AG08396 (cell line): Measurements from ENCODE around the gene CYB5D1.

Experiments used
- DNase-seq: peaks from one replicate; pipeline ENCODE4 v3.0.0; 2012; ENCODE audit warnings: low spot score, mixed read lengths

CYB5D1 gene

DNA sequence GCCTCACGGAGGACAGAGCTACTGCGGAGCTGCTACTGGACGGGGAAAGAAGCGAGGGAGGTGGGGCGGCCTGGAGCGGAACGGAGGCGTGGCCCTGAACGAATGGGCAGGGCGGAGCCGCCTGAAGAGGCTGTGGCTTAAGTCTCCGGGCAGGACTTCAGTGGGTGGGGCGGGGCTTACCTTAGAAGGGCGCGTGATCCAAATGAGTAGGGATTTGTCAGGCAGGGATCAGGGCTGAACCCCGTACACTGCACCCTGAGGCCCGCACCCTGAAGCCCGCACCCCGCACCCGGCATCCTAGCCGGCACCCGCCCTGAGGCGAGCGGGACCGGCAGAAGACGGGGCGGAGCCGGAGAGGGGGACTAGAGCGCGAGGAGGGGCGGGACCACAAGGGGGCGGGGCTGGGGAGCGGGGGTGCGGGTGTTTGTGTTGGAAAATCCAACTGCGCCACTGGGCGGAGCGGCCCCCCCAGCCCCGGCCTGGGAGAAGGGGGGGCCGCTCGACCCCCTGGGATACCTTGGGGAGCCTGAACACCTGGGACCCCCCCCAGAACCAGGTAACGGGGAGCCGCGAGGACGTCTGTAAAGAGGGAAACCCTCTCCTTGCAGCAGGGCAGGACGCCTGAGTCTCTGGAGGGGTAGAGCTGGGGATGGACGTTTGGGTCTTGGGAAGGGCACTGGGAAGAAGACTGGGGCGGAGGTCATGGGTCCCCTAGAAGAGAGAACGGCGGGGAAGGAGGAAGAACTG lies 23.8 kb upstream of the CYB5D1 start, which contains the start of gene KDM6B:
Gene KDM6B, plus strand, starts transcription at position 423 of the 747 bp plus-strand sequence. CDS start 11,338 bp downstream, outside the sequence.
- peak; percentile 93 for DNase-seq

DNA sequence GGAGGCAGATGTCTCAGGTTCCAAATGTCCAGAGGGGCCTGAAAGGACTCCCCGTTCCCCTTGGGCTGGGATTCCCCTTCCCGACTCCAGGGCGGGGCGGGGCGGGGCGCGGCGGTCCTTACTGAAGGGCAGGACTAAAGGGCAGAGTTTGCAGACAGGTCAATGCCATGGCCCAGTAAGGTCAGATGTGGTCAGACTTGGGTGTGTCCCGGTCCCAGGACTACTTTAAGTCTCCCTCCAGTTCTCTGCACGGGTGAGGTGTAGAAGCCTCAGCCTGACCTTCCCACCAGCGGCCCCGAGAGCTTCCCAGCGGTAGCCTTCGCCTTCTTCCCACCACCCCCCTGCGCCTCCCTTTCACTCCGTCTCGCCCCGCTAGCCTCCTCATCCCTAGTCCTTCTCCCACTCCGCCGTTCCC lies 23.3 kb upstream of the CYB5D1 start:
- DNase-seq, result peak; percentile 53

DNA sequence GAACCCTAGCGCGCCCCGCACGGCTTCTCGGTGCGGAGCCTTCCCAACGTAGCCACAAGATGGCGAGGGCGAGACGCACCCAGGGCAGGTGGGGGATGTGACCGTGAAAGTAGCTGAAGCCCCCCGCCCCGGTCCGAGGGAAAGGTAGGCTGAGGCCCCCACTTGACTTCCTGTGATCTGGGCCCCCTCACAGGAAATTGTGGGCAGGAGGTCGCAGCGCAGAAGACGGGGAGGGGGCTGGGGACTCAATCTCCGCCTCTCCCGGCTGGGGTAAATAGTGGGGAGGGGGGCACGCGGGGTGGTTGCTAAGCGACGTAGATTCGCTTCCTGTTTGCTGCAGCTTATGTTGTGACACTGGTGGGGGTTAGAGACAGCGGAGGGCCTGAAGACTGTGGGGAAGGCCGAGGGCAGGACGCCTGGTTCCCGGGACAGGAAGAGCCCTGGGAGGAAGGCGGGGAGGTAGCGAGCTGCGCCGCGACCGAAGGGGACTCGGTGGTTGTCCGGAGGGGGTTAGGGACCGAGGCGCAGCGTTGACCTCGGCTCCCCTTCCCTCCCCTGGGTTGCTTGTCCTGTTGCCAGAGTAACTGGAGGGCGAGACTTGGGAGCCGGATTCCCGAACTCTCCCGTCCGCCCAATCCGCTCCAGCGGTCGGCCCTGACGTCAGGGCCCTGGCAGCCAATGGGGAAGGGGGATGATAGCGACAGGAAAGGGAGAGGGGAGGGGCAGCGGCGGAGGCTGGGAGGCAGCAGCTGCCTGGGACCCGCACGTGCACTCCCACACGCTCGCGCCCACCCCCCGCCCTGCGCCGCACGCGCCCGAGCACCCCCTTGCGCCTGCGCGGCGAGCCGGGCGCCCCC lies 22.6 kb upstream of the CYB5D1 start:
- peak; percentile 97 for DNase-seq

DNA sequence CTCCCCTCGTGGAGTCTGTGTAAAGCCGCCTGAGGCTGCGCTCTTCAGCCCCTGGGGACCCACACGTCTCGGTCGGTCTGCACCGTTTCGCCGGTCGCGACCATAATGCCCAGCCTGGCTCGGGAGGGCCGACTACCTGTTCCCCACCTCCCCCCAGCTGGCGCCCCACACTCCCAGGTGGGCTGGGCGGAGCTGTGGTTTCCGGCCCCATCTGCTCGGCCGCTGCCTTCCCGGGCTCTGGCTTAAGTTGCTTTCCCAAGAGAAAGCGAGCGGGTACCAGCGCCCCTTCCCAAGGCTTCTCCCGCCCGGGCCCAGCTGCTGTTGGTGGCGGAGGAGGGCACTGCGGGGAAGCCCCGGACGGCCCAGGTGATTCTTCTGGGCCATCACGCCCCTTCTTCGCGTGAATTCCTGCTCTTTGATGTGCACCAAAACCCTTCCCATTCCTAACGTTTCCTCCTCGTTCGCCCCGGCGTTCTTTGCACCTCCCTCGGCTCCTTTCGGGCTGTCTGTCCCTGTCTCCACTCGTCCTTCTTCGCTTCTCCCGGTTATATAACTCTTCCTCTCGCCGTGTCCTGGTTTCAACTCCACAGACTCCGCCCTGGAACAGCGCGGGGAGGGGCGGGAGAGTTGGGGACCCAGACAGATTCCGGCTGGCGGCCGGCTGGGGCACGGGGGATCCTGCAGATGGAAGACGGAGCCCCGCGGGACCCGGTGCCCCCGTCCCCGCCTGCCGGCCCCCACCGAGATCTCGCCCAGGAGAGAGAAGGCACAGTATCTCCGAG lies 21.8 kb upstream of the CYB5D1 start:
- peak; percentile 55 for DNase-seq

DNA sequence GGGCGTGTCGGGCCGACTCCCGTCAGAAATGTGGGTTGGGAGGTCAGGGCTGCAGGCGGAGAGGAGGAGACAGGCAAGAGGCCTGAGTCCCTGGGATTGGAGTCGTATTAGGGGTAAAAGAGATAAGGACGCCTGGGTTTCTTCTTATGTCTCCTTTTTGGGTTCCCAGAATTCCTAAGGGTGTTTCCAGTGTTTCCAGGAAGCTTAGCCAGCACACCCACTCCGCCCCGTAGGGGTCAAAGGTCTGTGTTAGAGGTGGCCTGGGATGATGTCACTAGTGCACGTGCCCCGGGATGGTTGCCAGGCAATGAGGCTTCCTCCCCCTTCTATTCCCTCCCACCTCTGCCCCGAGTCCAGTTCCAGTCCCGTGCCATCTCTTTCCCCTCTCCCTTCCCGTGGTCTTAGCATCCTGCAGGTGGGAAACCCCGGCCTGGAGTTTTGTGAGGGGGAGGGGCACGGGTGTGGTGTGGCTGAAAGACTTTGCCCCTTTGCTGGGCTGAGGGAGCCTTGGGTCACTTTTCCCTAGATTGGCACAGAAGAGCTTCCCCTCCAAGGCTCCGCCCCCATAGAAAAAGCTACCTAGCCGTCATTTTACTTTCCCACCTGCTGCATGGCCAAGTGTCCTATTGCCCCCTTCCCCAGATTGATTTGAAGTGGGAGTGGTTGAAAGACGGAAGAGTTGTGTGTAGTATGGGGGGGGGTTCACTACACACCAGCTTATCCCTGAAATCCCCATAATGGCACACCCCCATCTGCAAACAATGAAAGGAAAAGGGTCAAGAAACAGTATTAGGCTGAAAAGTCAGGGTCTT lies 21.0 kb upstream of the CYB5D1 start:
- peak; percentile 86 for DNase-seq

DNA sequence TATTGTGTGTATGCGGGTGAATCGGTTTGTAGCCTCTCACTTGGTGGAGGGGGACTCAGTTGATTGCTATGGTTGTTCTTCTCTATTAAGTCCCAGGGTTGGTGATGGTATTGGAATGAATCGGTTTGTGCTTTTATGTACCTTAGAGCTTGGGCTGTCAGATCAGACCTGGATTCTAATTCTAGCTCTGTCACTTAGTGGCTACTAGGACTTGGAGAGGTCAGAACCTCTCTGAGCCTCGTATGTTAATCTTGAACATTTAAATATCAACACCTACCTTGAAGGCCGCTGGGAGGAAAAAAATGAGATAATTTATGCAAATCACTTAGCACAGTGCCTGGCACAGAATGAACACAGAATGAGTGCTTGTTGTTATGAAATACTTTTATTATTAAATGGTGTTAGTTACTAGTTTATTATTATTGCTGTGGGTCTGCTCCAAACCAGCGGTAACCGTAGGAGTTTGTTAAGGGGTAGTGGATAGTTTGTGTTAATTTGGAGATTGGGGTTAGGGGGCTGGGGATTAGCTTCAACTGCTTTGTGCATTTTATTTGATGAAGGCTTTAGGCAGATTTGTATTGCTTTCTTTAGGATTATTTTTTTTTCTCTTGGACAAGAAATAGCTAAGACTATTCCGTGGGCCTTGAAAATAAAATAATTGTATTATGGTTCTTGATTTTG lies 20.3 kb upstream of the CYB5D1 start:
- no peak for DNase-seq

DNA sequence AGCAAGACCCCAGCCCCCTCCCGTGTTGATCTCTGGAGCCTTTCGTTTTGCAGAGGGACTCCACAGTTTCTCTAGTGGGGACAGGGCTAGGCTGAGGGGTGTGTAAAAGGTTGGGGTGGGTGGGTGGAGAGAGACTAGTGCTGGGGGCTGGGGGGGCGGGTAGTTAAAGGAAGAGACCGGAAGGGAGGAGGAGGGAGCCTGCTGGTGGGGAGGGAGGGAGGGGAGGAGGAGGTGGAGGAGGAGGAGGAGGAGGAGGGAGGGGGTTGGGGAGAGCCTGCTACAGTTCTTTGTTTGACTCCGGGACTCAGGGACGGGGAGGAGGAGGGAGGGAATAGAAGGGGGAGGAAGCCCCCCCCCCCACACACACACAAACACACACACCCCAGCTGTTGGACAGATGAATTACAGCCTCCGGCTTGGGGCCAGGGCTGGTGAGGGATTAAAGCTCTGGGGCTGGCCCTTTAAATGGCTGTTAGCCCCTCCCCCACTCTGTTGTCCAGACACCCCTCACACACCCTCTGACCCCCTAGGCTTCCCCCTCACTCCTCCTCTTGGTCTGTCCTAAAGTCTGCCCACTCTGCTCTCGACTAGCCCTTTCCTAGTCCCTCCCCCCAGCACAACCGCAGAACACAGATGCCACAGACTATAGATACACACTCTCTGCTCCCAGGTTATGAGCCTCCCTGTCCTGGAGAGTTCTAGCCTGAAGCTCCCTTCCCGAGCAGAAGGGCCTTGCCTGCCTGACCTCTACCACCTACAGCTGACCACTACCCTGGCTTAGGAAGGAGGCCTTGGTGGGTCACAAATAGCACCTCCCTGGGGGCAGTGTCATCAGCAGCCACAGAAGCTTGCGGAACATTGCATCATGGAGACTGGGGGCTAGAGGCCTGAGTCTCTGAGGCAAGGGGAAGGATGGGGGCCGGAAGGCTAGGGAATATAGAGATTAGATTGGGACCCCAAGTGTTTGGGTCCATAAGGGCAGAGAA lies 19.4 kb upstream of the CYB5D1 start:
- peak; percentile 36 for DNase-seq

DNA sequence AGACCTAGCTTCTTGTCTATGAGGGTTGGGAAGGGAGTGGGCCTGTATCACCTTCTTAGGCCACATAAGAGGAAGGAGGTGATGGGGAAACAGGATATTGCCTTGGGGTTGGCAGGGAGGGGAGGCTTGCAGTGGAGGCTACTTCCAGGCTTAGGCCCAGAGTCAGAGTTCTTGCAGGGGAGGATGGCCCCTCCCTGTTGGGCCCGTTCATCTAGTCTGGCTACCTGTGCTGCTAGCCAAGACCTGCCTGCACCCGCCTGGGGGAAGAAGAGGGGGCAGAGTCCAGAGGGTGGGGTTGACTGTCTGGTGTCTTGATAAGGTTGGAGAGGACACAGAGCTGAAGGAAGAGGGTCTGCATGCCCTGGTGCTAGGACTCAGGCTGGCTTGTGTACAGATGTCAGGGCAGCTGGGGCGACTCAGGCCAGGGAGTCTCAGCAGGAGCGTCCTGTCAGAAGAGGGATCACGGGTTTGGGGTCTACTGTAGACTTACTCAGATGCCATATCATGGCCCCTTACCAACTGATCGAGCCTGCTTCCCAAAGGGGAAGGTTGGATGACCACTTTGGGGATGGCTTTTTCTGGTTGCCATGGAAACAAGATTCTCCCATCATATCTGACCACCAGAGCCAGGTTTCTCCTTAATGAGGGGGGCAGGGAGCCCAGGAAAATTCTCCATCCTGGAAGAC lies 18.5 kb upstream of the CYB5D1 start:
- DNase-seq, result no peak

DNA sequence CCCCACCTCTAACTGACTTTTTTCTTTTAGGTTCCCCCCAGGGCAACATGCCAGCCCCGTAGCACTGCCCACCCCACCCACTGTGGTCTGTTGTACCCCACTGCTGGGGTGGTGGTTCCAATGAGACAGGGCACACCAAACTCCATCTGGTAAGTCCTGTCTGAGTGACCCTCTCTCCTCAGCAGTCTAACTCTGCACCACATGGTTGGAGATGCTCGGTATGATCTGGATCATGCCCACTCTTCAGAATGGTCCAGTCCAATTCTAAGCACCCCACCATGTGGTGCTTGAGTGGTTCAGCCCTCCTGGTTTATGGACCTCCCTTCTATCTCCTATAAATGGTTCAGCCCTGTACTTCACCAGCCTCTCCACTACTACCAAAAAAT lies 17.9 kb upstream of the CYB5D1 start:
- no peak for DNase-seq

DNA sequence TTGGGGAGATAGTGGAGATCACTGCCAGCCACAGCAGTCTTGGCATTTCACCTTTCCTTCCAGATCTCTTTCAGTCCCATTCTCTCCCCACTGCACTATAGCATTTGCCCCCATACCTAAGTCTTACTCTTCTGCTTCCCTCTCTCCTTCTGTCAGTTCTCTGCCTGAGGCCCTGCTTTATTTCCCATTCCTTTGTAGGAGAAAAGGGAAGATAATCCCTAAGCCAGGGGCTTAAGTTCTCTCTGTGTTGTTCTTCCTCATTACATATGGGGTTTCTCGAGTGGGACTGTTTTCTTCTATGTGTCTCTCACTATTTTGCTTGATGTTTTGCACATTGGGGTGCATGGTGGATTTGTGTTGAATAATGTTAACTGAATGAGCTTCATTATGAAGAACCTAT lies 17.4 kb upstream of the CYB5D1 start:
- no peak for DNase-seq

DNA sequence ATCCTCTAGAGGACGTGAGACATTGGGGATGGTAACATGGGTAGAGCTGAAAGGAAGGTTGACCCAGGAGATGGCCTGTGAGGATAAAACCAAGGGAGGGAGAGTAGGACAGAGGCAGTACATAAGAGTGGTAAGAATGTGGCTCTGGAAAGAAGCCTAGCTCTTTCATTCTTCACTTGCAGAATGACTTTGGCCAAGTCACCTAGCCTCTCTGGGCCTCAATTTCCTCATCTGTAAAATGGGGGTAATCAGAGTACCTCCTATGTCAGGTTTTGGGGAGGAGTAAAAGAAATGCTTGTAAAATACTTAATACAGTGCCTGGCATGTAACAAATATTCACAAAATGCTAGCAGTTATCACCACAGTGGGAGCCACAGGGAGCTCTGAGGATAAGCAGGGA lies 16.9 kb upstream of the CYB5D1 start:
- DNase-seq, result no peak

DNA sequence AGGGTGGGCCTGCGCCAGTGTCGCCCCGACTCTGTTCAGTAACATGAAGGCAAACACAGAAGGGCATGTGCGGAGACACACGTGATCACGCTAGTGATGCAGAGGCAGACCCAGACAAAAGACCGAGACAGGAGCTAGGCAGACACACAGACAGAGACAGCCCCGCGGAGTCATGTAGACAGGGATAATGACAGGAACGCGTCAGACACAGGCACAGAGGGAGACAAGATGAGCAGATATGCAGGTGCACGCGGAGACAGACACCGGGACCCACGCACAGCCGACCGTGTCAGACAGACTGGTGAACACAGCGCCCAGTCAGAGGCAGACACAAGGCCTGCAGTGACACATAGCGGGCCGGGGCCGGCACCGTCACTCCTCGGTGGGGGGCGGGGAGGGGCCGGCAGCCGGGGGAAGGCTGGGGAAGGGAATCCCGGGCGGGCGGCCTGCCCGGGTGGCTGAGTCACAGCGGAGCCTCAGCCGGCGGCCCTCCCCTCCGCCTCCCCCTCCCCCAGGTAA lies 16.3 kb upstream of the CYB5D1 start:
- peak; percentile 91 for DNase-seq

DNA sequence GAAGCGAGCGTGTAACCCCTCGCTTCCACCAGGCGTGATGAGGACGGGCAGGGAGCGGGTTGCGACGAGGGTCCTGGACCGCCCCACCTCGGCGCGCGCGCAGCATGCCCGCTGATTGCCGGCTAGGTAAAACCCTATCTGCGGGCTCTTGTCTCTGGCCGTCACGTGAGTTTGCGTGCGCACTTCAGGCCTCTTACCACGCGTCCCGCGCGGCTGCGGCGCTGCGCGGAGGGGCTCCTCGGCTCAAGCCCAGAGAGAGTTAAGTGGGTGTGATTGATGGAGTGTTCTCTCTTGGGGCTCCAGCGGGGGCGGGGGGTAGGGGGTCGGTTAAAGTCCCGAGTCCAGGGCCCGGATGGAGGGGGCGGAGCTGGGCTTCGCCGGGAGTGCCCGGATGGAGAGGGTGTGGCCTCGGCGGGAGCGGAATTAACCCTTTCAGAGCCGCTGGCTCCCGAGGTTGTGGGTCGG lies 15.9 kb upstream of the CYB5D1 start:
- DNase-seq, result peak; percentile 88

DNA sequence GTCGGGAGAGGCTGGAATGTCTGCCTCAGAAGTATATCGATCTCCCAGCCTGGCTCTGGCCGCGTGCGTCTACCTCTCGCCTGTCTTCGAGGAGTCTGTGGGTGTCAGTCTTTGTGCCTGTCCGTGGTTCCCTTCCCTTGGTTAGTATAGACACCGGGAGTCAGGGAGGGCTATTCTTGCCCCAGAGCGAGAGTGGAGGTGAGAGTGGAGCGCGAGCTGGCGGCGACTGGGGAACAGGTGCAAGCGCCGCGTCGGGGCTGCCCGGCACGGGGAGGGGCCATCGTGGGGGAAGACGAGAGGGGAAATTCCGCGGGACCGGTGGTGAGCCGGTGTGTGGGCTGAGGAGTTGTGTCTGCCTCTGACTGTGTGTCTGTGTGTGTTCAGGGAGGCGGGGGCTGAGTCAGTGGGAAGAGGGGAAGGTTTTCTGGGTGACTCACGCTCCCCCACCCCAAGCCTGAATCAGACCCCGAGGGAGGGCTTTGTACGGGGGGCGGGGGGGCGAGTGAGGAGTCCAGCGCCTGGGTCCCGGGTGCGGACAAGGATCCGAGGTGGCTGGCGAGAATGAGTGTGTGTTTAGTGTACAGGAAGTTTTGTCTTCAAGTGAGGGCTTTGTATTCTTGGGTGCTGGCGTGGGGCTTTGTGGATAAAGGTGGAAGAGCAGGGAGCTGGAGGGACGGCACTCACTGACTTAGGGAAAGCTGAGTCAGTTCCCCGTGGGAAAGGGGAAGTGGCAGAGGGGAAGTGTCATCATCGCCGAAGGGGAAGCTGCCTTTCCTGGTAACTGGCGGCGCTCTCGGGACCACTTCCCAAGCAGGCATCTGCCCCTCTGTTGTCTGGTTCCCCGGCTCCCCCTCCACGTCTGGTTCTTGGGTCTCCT lies 15.2 kb upstream of the CYB5D1 start:
- DNase-seq, result peak; percentile 82

DNA sequence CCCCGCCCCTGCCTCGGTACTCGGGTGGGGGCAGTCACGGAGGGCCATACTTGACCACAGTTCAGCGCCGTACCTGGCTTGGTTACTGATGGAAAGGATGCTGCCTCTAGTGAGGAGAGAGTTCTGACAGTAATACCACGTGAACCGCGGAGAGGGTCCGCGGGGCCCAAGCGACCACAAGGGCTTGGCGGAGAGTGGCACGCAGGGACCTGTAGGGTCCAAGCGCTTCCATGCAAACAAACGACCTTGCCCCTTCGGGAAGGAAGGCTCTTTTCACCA lies 14.6 kb upstream of the CYB5D1 start:
- no peak for DNase-seq

DNA sequence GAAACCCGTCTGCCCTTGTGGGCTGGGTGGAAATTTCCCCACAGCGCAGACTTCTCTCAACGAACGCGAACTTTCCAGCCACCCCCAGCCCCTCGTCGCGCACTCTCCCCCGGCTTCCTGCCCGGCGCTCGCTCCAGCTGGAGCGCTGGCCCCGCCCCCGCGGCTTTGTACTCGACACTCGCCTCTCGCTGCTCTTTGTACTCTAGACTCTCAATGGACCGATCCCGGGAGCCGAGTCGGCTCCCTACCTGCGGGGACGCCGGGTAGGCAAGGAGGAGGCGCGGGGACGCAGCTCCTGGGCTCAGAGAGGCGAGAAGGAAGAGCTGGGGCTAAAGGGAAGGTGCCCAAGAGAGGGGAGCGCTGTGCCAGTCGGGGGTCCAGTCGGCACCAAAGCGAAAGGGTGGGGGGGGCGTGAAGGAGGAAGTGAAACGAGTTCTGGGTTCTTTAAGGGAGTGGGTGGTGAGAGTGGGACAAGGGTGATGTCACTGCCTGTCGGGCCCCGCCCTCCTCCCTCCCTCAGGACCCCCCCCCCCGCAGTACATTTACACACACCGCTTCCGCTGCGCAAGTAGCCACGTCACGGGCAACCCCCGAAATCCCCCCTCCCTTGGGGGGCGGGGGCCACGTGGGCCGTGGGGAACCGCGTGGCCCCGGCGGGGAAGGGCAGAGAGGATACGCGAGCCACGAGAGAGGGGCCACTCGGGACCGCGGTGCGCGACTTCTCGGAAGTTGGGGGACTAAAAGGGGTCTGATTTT lies 14.1 kb upstream of the CYB5D1 start:
- DNase-seq, result peak; percentile 84
